Activated T-cell treated with anti-CD3 and anti-CD28 coated beads, Interleukin-2, amount 50 U/mL, for 24 hours (primary cell): Measurements from ENCODE around the gene MVB12B.

Source experiments
- DNase-seq: peaks from one replicate; pipeline ENCODE4 v3.0.0-alpha.2; 2020
- H3K27ac Mint-ChIP-seq: 2 replicates; pipeline ENCODE4 v1.8.0; 2020; ENCODE audit warnings: mild to moderate bottlenecking, mixed read lengths
- H3K27me3 Mint-ChIP-seq: 2 replicates; pipeline ENCODE4 v1.8.0; 2020; ENCODE audit warnings: mixed read lengths
- H3K36me3 Mint-ChIP-seq: 2 replicates; pipeline ENCODE4 v1.8.0; 2020; ENCODE audit warnings: low read depth, mixed read lengths
- H3K4me1 Mint-ChIP-seq: 2 replicates; pipeline ENCODE4 v1.8.0; 2020; ENCODE audit warnings: low read depth, mixed read lengths
- H3K4me3 Mint-ChIP-seq: 2 replicates; pipeline ENCODE4 v1.8.0; 2020; ENCODE audit warnings: mild to moderate bottlenecking, moderate library complexity, mixed read lengths
- H3K9me3 Mint-ChIP-seq: 2 replicates; pipeline ENCODE4 v1.8.0; 2020; ENCODE audit warnings: mixed read lengths

The MVB12B gene

DNA sequence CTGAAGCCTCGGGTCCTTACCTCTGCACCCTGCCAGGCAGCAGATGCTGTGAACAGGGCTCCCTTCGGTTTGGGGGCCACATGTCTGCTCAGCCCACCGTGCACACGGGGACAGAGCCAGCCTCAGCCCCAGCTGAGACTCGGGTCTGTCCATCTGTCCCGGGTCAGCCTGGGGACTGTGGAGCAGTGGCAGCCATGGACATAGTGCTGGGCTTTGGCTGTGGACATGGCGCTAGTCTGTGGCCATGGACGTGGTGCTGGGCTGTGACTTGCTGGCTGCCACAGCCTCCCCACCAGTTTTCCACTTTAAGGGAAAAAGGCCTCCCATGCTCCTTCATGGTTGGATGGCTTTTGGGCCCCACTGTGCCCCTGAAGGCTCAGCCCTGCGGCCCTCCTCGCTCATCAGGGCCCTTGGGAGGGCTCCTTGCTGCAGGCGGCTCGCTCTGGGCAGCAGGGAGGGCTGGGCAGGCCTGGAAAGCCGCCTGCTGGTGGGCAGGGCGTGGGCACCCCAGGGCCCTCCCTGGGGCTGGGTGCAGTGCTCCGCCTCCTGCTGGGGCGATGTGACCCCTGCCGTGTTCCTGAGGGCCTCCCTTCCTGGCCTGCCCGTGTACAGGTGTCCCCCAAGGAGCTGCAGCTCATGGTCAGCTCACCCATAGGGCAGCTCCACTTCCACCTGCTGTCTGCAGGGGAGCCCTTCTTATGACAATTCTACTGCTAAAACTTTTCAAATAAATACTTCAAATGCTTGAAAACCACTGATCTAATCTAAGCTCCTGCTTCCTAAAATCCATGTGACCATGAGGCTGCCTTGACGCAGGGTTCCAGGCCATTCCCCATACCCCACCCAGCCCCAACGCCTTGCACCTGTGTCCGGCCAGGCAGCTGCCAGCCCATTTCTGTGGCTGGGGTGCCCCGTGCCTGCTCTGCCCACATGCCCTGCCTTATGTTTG is 175.0 kb downstream of the MVB12B start:
- Mint-ChIP-seq H3K9me3 (no peaks in the 10 kb centered on the region), H3K4me1 (peaks cover 13% of the 10 kb centered on the region), H3K27me3 (peaks cover 14% of the 10 kb centered on the region), H3K36me3 (no peaks in the 10 kb centered on the region), H3K4me3 (no peak overlapping the region), H3K27ac (no peak overlapping the region)
- DNase-seq: no peak

DNA sequence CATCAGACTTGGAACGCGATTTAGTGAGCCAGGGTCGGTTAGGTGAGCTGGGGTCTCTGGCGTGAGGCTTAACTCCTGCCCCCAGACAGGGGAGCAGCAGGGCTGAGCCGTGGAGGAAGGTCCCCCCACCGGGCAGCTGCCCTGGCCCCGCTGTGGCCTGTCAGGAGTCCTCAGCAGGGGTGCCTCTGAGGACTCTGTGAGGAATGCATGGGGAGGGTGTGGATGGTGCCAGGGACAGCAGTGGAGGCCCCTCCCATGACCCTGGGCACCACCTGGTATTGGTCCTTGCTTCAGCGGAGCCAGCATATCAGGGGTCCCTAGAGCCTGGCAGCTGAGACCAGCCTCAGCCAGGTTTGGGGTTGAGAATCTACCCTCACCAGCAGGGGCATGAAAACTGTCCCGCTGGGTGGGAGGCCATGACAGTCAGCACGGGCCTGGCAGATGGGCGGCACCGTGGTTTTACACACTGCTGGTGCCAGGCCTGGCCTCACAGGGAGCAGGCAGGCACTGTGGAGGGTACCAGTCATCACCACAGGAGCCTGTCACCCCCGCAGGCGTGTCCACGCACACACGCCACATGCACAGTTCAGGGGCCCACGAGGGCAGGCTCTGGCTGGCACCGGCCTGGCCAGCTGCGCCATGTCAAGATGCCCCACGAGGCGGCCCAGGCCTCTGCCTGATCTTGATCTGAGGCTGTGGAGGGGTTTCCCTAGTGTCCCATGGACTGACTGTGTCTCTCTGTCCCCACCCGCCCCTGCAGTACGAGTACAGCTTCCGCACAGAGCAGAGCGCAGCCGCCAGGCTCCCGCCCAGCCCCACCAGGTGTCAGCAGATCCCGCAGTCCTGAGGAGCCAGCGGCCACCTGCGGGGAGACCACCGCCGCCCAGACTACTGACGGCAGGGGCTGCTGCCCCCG is 176.0 kb downstream of the MVB12B start:
- Mint-ChIP-seq H3K9me3 (no peaks in the 10 kb centered on the region), H3K4me3 (no peak overlapping the region), H3K27ac (no peak overlapping the region), H3K4me1 (peaks cover 13% of the 10 kb centered on the region), H3K36me3 (no peaks in the 10 kb centered on the region), H3K27me3 (peaks cover 14% of the 10 kb centered on the region)
- no peak for DNase-seq

DNA sequence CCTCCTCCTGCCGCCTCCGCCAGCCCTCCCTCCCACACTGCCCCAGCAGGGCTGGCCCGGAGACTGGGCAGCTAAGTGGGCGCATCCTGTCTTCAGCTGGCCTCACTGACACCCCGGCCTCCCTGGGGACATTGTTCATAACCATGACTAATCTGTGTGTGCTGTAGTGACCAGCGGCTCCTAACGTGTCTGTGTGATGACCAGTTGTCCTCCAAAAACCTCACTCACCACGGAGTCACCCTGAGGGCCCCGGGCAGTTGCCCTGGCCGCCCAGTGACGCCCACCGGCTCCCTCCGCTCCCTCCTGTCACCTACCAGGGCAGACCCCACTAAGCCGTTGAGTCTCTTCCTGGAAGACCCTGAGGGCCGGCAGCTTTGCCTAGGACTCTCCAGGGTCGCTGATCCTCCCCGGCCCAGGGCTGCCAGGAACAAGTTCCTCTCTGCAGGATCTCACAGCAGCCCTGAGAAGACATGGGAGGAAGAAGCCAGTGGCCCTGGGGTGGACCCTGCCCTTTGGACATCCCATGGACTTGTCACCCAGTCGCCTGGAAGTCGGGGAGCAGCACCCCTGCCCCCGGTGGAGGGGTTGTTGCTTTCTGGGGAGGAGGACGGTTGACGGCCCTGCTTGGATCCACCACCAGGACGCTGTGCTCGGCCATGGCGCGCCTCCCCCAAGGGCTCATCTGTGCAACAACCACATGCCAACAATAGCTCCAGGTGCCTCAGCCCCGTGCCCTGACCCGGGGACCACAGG is 176.9 kb downstream of the MVB12B start:
- no peaks in the 10 kb centered on the region for H3K9me3 Mint-ChIP-seq
- H3K4me1 Mint-ChIP-seq: peaks cover 13% of the 10 kb centered on the region
- no peak for DNase-seq
- H3K27ac Mint-ChIP-seq: no peak overlapping the region
- no peak overlapping the region for H3K4me3 Mint-ChIP-seq
- H3K27me3 Mint-ChIP-seq: peaks cover 17% of the 10 kb centered on the region
- H3K36me3 Mint-ChIP-seq: no peaks in the 10 kb centered on the region

DNA sequence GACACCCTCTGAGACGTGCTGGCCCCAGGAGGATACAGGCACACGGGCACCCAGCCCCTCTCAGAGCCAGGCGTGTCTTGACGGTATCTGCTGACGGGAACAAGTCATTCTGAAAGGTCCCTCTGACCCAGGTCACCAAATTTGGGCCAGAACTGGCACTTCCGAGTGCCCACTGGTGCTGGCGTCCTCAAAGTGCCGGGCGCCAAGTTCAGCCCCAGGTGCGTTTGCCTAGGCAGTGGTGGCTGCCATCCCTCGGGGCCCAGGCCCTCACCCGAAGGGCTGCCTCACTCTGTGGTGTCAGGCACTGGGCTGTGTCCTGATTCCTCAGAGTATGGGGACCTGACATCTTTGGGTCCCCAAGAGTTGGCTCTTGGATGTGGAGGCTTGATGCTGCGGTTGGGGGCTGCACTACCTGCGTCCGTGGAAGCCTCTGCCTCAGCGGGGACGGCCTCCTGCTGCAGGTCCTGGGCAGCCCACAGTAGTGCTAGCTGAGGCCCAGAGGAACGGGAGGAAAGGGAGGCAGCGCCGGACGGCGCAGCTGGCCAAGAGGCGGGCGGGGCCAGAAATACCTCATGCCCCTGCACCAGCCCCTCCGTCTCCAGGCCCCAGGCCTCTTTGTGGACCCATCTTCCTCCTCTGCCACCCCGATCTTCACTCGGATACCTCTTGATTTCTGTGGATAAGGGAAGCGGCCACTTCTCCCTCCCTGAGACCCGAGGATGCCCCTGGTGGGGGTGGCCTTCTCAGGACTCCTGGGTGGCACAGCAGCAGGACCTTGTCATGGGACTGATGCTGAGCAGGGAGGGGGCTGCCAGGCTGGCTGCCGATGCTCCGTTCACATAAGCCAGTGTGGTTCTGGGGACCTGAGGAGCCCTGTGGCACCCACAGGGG is 177.7 kb downstream of the MVB12B start:
- Mint-ChIP-seq H3K36me3 (no peaks in the 10 kb centered on the region), H3K27me3 (peaks cover 22% of the 10 kb centered on the region), H3K4me3 (no peak overlapping the region), H3K9me3 (no peaks in the 10 kb centered on the region), H3K4me1 (peaks cover 13% of the 10 kb centered on the region), H3K27ac (no peak overlapping the region)
- DNase-seq: no peak

DNA sequence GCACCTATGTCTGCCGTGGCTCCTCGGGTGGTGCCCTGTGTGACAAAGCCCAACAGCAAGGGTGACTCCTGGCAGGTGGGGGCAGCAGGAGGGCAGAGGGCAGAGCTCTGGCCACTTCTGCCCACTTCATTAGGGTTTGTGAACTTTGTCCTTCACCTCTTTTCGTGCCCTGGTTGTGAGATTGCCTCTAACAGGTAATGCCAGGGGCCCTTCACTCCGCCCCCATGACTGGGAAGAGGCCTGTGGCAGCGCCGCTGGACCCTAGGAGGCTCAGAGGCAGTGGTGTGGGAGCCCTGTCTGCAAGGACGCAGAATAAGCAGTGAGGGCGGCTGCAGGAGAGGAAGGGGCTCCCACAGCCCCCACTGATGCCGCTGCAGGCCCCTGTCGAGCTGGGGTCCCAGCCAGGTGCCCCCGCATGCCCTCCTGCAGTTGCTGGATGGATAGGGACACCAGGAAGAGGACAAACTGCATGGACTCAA is 178.4 kb downstream of the MVB12B start:
- H3K27me3 Mint-ChIP-seq: peaks cover 25% of the 10 kb centered on the region
- H3K9me3 Mint-ChIP-seq: no peaks in the 10 kb centered on the region
- H3K27ac Mint-ChIP-seq: no peak overlapping the region
- no peaks in the 10 kb centered on the region for H3K36me3 Mint-ChIP-seq
- peaks cover 10% of the 10 kb centered on the region for H3K4me1 Mint-ChIP-seq
- DNase-seq: no peak
- no peak overlapping the region for H3K4me3 Mint-ChIP-seq

DNA sequence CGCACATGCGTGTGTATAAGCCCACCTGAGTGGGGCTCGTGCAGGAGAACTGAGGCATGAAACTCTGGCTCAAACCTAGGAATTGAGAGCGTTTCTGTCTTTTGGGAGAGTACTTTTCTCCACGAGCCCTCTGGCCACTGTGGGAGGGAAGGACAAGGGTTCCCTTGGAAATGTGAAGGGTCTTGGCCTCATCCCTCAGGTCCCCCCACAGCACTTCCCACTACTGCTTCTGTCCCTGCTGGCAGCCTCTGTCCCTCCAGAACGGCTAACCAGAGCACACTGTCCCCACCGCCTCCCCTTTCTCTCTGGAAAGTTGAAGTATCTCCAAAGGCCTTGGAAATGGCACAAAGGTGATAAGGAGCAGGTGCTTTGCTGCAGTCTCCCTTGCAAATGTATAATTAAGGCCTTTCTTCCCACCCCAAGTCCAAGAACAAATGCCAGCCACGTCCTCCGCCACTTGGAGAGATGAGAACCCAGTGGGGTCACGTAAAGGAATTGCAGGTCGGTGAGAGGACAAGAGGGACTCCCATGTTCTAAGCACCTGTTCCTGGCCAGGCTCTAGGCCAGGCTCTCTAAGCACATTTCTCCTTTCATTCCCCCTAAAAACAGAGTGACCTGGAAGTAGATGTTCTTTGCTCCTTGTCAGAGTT is 179.2 kb downstream of the MVB12B start:
- Mint-ChIP-seq H3K36me3 (no peaks in the 10 kb centered on the region), H3K4me3 (no peak overlapping the region), H3K27me3 (peaks cover 23% of the 10 kb centered on the region), H3K9me3 (no peaks in the 10 kb centered on the region), H3K4me1 (peaks cover 3% of the 10 kb centered on the region), H3K27ac (no peak overlapping the region)
- no peak for DNase-seq

DNA sequence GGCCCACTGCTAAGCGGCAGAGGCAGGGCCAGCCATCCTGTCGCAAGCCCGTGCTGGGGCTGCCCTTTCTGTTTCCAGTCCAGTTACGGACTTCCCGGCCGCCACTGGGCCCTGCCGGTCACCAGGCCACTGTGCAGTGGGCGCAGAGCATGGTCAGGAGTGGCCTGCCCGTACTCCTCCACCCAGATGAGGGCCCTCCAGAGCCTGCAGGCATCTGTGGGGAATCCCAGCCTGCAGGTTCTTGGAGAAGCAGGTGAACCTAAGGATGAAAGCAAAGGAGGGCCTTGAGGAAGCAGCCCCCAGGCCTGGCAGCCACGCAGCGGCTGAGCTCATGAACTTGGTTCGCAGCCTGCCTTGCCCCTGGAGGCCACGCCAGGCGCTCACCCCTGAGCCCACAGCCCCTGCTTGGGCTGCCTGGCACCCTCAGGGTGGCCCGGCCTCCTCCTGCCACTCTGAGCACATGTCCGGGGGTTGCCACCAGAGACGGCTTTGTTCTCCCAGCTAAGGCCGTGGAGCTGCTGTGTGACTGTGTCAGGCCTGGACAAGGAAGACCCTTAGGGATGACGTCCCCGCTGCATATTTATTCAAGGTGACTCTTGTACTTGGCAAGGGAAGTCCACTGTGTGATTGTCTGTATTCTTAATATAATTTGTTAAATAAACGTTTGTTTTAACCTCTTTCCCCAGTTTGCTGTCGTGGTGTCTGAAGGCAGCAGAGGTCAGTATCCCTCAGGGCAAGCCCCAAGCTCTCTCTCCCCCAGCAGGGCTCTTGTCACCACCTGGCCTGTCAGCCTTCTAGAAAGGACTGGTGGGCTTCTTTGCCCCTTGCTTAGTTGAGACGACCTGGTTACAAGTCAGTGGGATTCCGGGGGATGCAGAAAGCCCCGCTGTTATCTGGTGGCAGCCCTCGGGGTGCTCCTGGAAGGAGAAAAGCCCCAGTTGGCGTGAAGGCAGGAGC is 180.0 kb downstream of the MVB12B start:
- no peak overlapping the region for H3K27ac Mint-ChIP-seq
- peaks cover 27% of the 10 kb centered on the region for H3K27me3 Mint-ChIP-seq
- no peak overlapping the region for H3K4me3 Mint-ChIP-seq
- DNase-seq: no peak
- no peaks in the 10 kb centered on the region for H3K9me3 Mint-ChIP-seq
- H3K4me1 Mint-ChIP-seq: no peaks in the 10 kb centered on the region
- no peaks in the 10 kb centered on the region for H3K36me3 Mint-ChIP-seq

DNA sequence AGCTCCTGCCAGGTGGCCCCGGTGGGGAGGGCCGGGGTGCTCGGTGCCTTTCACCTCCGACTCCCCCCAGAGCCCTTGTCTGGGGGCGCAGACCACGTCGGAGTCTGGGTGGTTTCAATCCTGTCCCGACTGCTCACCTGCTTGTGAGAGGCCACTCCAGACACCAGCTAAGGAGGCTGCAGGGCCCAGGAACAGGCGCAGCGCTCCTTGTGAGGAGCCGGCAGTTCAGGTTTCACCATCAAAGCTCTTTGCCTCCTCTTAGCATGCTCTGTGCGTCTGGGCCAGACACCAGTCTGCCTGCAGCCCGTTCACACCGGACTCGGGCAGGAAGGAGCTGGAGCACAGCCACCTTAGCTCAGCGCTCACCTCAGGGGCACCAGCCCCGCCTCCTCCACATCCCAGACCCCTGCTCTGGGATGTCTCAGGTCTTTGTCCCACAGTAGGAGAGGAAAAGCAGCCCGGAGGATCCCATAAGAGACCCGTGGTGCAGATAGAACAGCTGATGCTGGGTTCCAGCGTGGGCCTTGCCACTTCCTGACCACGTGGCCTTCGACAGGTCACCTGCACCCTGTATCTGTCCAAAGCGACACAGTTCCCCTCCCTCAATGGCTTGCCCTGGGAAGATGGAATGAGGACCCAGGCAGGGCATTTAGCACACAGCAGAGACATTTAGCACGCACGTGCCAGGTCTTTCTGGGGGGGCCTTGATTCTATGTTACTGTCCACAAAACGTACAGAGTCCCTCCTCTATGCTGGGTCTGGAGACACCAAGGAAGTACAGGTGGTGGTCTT is 180.9 kb downstream of the MVB12B start:
- Mint-ChIP-seq H3K4me1 (no peaks in the 10 kb centered on the region), H3K4me3 (no peak overlapping the region), H3K27ac (no peak overlapping the region), H3K36me3 (no peaks in the 10 kb centered on the region), H3K9me3 (no peaks in the 10 kb centered on the region), H3K27me3 (peaks cover 34% of the 10 kb centered on the region)
- no peak for DNase-seq

DNA sequence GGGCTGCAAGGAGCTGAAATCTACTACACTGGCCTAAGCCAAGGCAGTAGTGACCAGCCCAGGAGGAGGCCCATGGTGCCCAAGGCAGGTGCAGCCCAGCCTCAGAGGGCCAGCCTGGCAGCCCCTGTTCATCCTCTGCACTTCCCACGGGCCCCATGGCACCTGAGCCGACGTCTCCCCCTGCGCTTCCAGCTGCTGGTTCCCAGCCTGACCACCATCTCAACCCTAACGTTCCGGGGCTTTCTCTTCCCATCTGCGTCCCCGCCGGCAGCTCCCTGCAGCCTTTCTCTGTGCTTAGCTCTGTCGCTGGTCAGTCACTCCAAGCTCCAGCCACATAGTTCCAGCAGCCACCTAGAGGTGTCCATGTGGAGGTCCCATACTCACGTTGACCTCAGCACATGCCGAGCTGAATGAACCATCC is 181.6 kb downstream of the MVB12B start:
- Mint-ChIP-seq H3K4me3 (no peak overlapping the region), H3K9me3 (no peaks in the 10 kb centered on the region), H3K27me3 (peaks cover 39% of the 10 kb centered on the region), H3K27ac (no peak overlapping the region), H3K36me3 (no peaks in the 10 kb centered on the region), H3K4me1 (no peaks in the 10 kb centered on the region)
- no peak for DNase-seq

DNA sequence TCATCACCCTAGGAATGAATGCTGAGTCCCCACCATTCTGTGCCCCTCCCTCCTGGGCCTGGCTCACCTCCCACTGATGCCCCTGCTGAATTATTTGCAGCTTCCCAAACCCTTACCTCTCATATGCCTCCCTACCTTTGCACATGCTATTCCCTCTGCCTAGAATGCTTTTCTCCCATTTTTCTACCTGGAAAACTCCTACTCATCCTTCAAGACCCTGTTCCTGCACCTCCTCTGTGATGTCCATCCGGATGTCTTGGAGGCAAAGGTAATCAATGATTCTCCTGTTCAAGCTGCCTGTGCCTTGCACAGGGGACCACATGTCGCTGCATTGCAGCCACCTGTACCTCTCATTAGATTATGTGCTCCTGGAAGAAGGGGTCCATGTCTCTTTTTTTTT is 182.3 kb downstream of the MVB12B start:
- DNase-seq: no peak
- Mint-ChIP-seq H3K4me1 (peaks cover 4% of the 10 kb centered on the region), H3K27me3 (peaks cover 47% of the 10 kb centered on the region), H3K36me3 (no peaks in the 10 kb centered on the region), H3K27ac (no peak overlapping the region), H3K9me3 (no peaks in the 10 kb centered on the region), H3K4me3 (no peak overlapping the region)

DNA sequence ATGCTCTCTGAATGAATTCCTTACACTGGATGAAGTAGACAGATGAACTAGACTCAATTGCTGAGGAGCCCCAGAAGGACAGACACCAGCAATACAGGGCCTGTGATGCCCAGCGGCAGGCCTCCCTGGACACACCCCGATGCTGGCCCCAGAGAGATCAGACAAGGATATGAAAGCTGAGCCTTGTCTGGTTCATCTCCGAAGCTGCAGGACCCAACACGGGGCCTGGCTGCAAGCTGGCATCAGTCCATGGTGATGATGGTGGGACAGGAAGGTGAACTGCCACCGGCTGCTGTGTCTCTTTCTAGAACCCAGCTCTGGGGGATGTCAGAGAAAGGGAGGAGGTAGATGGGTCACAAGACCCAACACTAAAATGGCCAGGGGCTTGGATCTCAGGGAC is 183.1 kb downstream of the MVB12B start:
- Mint-ChIP-seq H3K27ac (no peak overlapping the region), H3K4me3 (no peak overlapping the region), H3K9me3 (no peaks in the 10 kb centered on the region), H3K36me3 (no peaks in the 10 kb centered on the region), H3K27me3 (peaks cover 48% of the 10 kb centered on the region), H3K4me1 (peaks cover 4% of the 10 kb centered on the region)
- DNase-seq: no peak

DNA sequence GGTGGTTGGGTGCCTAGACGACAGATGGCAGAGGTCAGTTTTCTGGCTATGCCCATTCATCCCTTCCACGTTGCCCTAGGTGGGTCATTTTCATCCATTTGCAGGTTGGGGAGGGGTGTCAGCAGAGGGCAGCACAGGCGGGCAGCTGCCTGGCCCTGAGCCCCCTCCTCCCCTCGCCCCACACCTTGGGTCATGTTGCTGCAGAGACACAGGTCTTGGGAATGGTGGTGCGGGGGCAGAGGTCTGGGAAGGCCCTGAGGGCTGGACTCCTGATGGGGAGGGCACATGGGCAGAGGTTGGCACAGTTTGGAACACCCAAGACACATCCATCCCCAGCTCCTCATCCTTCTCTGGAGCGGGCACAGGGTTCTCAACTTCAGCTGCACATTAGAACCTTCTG is 183.9 kb downstream of the MVB12B start:
- peaks cover 6% of the 10 kb centered on the region for H3K4me1 Mint-ChIP-seq
- H3K27me3 Mint-ChIP-seq: peaks cover 57% of the 10 kb centered on the region
- DNase-seq: no peak
- H3K4me3 Mint-ChIP-seq: no peak overlapping the region
- H3K9me3 Mint-ChIP-seq: no peaks in the 10 kb centered on the region
- H3K36me3 Mint-ChIP-seq: no peaks in the 10 kb centered on the region
- no peak overlapping the region for H3K27ac Mint-ChIP-seq
